ENCODE results near the gene PCDHGA2.
A peak's percentile ranks its signal among the peaks of the same experiment; 100 is the strongest.
"Not testable (repeated sequence)": the region's sequence is repeated elsewhere in the genome, so short reads cannot be mapped to it uniquely, and the experiment has no call there.

The PCDHGA2 gene

DNA sequence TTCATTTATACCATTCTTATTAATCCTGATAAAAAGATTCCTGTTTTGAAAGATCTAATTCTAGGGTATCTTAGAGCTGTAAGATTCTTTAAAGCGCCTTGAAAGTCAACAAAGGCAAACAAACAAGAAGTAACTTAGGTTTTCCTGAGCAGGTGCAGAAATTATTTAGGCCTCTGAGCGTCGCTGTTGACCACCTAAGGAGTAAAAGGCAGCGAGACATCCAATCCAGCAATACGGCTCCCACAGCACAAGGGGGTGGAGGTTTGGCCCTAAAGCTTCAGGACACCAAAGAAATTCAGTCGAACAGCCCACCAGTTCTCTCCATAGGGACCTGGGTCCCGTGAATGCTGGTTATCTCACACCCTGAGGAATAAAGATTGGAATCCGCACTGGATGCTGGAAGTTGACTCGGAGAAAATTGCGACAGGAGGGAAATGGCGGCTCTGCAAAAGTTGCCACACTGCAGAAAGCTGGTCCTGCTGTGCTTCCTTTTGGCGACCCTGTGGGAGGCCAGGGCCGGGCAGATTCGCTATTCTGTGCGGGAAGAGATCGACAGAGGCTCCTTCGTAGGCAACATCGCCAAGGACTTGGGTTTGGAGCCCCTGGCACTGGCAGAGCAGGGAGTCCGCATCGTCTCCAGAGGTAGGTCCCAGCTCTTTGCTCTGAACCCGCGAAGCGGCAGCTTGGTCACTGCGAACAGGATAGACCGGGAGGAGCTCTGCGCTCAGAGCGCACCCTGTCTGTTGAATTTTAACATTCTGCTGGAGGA is at the start of gene PCDHGA2:
TSS of gene PCDHGA2 (plus strand) at position 223 of the 769 bp plus-strand sequence.
- no peak for DNase-seq (ENCODE audit: low read depth in 3 of 3)

DNA sequence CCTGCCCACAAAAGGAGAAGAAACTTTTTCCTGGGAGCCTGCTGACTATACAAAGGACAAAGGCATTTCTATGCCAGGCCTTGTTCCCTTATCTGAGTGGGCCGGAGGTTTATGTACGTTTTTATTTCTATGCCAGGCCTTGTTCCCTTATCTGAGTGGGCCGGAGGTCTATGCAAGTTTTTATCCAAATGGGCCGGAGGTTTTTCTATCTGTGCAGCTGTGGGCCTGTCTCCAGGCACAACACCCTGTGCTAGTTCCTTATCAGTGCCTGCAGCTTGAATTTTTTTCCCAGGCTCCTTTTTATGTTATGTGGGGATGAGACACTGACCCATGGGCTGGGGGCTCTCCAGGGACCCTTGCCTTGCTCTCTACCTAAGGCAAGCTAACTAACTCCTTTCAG is 40.2 kb upstream of the PCDHGA2 start:
- DNase-seq (ENCODE audit: low read depth in 3 of 3) = no peak

DNA sequence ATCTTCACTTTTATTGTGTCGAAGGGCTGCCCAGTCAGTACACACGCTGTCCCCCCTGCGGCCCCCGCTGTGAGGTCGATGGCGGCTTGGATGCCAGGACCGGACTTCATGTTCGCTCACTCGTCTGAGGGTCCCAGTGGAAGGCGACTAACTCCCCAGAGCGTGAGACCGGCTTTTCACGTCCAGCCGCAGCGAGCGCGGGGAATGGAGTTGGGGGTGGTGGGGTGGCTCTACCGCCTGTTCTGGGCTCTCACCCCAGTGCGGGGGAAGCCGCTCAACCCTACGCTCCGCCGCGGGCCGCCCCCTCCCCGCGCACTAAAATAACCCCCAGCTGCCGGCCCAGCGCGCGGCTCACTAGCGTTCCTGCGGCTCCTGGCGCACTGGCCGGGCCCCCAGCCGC is 34.8 kb upstream of the PCDHGA2 start, which contains the start of gene SLC25A2:
TSS of gene SLC25A2 (minus strand) at position 294 of the 400 bp plus-strand sequence. CDS start at position 110, 184 bp downstream.
- DNase-seq (ENCODE audit: low read depth in 3 of 3) = no peak

DNA sequence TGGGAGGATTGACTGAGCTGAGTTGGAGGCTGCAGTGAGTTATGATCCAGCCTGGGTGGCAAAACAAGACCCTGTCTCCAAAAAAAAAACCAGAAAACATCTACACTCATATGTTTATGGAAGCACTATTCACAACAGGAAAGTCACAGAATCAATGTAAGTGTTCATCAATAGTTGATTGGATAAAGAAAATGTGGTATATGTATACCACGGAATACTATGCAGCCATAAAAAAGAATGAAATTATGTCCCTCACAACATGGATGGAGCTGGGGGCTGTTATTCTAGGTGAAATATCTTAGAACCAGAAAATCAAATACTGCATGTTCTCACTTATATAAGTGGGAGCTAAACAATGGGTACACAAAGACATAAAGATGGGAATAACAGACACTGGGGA is 31.9 kb upstream of the PCDHGA2 start:
- no peak for DNase-seq (ENCODE audit: low read depth in 3 of 3)

DNA sequence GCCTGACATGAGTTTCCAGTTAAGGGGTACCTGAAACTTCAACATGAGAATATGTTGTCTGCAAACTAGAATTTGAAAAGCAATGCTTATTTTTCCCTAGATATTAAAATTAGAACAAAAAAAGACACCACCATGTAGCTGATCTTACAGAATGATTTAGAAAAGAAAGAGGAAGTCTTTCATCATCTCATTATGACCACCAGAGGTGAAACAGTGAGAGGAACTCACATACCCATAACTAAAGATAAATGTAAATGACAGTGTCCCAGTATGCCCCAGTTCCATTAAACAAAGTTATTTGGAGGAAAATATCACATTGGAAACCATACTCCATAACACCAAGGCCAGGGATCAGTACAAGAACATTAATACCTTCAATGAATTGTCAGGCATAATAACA is 24.8 kb upstream of the PCDHGA2 start:
- DNase-seq (ENCODE audit: low read depth in 3 of 3) = no peak

DNA sequence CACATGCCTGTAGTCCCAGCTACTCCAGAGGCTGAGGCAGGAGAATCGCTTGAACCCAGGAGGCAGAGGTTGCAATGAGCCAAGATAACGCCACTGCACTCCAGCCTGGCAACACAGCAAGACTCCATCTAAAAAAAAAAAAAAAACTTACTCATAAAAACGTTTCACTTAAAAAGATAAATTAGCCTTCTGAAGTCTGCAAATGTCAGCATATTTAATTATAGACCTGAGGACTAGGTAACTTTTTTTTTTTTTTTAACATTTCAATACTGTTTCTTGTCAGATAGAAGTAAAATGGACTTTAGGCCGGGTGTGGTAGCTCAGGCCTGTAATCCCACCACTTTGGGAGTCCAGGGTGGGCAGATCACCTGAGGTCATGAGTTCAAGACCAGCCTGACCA is 21.6 kb upstream of the PCDHGA2 start:
- DNase-seq (ENCODE audit: low read depth in 3 of 3) = not testable (repeated sequence)

DNA sequence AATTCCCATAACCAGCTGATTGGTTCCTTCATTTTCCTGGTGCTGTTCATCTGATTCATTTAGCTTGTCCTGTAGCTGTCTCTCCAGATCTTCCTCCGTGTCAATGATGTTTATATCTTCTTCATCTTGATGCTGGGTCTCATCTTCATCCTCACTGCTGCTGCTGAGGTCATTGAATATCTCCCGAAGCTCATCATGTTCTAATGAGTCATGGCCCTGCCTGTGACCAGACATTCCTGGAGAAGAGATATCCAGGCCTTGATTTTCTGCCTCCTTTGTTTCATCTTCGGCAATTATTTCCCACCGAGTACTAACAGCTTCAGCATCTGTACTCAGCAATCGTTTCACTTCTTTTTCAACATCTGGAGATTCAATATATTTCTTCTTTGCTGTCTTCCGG is 19.4 kb upstream of the PCDHGA2 start:
- no peak for DNase-seq (ENCODE audit: low read depth in 3 of 3)

DNA sequence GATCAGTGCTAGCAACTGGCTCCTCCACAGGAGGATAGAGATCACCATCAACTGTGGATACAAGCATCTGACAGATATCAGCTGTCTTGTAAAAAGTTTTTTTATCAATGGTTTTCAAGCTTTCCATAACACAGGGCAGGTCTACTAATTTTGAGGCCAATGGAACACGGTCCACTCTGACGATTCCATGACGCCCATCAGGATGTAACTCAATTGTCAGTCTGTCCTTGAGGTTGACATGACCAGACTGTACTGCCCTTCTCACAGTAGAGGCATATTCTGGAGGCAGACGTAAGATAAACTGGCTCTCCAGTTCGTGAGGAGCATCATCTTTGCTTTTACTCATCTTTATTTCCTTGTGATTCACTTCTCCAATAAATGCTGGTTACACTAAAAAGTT is 18.9 kb upstream of the PCDHGA2 start:
- DNase-seq (ENCODE audit: low read depth in 3 of 3) = no peak

DNA sequence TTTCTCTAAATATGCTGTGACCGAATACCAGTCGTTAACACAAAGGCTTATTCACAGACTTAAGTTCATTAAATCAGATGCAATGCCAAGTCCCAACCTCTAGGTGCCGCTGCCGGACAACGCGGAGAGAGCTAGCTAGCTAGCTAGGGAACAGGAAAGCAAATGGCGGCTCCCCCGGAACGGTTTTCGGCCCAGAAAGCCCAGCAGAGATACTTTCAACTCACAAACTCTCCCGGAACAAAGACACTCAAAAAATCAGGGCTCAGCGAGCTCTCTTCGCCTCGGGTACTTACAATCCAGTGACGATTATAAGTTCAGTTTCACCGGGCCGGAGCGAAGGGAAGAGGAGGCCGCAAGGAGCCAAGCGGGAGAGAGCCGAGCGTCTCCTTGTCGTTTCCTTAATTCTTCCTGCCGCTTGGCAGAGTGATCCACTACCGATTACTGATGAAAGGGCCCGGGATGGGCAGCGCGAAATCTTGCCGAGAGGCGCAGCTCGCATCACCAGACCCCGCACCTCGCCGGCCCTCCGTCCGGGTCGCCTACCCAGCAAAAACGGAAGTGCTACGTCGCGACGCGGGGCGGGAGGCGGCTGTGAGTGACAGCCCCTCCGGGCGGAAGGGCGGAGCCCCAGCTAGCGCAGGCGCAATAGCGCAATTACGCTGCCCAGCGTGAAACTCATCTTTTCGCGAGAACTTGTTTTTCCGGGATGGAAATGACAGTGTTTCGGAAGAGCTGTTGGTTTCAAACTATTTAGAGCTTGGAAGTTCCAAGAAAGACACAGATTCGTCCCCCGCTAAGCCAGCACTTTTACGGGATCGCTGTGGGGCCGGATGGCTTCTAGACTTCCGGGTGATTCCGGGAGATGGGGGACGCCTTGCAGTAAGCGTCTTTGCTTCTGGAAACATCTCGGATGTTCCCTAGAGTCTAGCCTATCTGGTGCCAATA is 18.1 kb upstream of the PCDHGA2 start, which contains the start of gene TAF7:
TSS of gene TAF7 (minus strand) at position 560 of the 945 bp plus-strand sequence. CDS start 740 bp downstream, outside the sequence.
- DNase-seq (ENCODE audit: low read depth in 3 of 3) = peak; percentile 81 to 86 (median 84)

DNA sequence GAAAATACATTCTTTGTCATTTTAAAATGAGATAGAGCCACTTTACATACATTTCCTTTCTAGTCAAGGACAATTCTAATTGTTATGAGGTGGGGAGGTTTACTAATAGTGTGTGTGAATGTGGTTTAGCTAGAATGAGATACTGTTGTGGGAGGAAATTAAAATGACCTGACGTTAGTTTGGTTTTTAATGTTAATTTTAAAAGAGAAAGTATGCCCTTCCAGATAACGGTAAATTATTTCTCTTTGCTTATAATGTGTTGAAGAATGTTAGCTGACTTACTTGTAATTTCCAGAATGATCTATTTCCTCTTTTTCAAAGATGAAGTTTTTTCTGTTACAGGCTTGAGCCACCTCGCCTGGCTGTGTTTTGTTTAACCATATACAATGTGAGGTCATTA is 16.3 kb upstream of the PCDHGA2 start:
- DNase-seq (ENCODE audit: low read depth in 3 of 3) = no peak

DNA sequence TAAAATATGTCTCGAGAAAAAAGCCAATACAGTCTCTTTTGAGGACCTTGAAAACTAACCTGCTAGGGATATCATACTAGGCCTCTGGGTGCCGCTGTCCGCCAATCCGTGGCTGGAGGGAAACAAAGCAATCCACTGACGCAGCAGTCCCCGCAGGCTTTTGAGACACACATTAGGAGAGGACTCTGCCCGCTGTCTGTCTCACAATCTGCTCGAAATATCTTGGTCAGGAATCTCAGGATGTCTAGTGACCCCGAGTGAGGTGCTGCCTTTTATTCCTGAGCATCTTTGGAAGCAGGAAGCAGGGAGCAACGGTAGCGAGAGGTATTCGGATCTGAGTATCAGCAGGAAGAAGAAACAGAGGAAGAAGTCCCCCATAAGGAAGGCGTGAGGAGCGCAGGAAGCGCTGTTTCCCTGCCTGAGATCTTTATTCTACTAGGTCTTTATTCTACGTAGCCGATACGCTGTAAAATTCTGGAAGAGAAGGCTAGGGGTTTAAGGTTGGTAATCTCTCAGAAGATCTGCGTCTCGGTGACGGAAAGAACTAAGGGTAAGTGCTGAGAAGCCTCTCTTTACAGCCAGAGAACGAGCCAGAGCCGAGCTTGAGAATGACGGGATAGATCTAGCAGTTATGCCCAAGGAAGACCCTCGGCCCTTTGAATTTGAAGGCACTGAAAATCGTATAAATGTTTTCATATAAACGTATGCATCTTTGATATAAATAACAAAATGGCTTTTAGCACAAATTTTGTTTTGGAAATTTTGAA is 12.3 kb upstream of the PCDHGA2 start:
- peak; percentile 25 to 41 (median 35) for DNase-seq (ENCODE audit: low read depth in 3 of 3)

DNA sequence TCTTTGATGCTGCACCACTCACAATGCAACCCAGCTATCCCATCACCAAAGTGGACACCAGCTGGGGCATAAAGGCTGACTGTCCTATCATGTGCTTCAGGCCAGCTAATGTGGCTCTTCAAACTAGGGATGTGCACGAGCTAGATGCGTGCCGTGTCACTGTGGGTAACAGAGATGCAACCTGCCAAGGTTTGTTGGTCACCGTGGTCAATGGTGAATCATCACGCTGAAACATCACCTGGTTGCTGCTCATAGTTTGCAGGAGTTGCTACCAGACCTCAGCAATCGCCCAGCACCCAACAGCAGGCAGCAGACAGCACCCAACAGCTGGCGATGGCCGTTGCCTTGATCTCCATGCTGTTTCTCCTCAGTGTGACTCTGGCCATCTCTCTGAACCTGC is 10.3 kb upstream of the PCDHGA2 start:
- DNase-seq (ENCODE audit: low read depth in 3 of 3) = no peak

DNA sequence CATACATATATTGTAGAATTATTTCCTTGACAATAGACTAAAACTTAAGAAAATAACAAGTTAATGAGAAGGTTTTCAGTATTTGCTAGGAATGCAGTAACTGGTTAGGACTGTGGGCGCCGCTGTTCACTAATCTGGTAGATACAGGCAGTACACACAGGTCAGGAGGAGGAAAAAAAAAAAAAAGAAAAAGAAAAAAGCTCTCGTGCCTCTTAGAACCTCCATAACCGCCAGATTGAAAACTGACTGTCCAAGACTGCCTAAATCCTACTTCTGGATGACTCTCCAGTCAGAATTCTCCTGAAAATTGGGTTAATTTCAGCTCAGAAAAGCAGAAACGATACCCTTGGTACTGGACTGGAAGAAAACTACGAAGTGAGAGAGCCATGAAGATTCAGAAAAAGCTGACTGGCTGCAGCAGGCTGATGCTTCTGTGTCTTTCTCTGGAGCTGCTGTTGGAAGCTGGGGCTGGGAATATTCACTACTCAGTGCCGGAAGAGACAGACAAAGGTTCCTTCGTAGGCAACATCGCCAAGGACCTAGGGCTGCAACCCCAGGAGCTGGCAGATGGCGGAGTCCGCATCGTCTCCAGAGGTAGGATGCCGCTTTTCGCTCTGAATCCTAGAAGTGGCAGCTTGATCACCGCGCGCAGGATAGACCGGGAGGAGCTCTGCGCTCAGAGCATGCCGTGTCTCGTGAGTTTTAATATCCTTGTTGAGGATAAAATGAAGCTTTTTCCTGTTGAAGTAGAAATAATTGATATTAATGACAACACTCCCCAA is 8.1 kb upstream of the PCDHGA2 start, which contains the start of gene PCDHGA1:
TSS of gene PCDHGA1 (plus strand) at position 216 of the 782 bp plus-strand sequence.
- no peak for DNase-seq (ENCODE audit: low read depth in 3 of 3)

DNA sequence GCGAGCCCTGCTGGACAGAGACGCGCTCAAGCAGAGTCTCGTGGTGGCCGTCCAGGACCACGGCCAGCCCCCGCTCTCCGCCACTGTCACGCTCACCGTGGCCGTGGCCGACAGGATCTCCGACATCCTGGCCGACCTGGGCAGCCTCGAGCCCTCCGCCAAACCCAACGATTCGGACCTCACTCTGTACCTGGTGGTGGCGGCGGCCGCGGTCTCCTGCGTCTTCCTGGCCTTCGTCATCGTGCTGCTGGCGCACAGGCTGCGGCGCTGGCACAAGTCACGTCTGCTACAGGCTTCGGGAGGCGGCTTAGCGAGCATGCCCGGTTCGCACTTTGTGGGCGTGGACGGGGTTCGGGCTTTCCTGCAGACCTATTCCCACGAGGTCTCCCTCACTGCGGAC is 6.0 kb upstream of the PCDHGA2 start:
- not testable (repeated sequence) for DNase-seq (ENCODE audit: low read depth in 3 of 3)

DNA sequence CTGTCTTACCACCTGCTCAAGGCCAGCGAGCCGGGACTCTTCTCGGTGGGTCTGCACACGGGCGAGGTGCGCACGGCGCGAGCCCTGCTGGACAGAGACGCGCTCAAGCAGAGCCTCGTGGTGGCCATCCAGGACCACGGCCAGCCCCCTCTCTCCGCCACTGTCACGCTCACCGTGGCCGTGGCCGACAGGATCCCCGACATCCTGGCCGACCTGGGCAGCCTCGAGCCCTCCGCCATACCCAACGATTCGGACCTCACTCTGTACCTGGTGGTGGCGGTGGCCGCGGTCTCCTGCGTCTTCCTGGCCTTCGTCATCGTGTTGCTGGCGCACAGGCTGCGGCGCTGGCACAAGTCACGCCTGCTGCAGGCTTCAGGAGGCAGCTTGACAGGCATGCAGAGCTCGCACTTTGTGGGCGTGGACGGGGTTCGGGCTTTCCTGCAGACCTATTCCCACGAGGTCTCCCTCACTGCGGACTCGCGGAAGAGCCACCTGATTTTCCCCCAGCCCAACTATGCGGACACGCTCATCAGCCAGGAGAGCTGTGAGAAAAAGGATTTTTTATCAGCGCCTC is 2.3 kb downstream of the PCDHGA2 start:
- not testable (repeated sequence) for DNase-seq (ENCODE audit: low read depth in 3 of 3)

DNA sequence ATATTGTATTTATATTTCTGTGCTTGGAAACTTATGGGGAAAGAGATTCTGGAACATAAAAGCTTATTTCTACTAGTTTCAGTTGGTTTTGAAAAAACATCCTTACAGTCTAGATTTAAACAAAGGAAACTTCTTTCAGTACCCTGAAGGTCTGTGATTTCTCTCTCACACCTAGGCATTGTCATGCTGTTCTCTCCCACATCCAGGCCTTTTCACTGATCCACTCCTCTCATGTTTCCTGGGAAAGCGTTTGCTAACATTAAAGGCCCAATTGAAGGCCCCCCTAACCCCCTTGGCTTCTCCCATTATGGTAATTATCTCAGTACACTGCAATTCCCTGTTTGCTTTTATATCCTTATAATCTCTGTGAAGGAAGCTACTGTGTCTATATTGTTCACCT is 4.2 kb downstream of the PCDHGA2 start:
- DNase-seq (ENCODE audit: low read depth in 3 of 3) = no peak

DNA sequence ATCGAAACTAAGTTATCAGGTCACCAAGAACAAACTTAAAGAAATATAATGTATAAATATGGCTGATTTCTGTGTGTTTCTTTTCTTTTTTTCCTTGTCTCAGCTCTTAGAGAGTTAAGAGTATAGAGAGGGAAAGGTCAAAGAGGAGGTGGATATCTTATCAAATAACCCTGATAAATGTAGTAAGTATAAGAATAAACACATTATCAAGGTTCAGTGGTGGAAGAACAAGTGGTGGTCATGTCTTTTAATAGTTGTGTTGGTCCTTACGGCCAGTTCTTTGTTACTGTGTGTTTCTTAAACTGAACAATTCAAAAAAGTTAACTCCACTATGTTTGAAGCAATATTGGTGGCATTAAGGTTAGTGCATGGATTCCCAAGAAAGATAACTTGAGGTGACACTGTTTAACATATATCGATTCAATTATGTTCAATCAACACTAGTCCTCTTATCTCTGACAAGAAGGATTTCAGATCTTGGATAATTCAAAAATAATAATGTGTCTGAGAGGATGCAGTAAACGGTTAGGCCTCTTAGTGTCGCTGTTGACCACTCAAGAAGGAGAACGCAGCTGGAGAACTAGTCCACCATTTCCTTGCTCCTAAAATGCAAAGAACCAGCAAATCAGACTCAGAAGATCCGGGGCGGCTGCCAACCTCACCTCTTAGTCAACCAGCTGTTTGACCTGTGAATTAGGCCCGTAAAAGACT is 4.8 kb downstream of the PCDHGA2 start, which contains the start of gene PCDHGA3:
TSS of gene PCDHGA3 (plus strand) at position 588 of the 711 bp plus-strand sequence. CDS start 205 bp downstream, outside the sequence.
- DNase-seq (ENCODE audit: low read depth in 3 of 3) = no peak

DNA sequence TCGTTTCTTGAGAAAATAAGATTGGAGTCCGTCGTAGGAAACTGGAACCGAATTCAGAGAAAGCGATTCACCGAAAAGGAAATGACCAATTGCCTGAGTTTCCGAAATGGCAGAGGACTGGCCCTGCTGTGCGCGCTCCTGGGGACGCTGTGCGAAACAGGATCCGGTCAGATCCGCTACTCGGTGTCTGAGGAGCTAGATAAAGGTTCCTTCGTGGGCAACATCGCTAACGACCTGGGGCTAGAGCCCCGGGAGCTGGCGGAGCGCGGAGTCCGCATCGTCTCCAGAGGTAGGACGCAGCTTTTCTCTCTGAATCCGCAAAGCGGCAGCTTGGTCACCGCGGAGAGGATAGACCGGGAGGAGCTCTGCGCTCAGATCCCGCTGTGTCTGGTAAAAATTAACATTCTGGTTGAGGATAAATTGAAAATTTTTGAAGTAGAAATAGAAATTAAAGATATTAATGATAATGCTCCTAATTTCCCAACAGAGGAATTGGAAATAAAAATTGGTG is 5.4 kb downstream of the PCDHGA2 start:
- DNase-seq (ENCODE audit: low read depth in 3 of 3) = no peak

DNA sequence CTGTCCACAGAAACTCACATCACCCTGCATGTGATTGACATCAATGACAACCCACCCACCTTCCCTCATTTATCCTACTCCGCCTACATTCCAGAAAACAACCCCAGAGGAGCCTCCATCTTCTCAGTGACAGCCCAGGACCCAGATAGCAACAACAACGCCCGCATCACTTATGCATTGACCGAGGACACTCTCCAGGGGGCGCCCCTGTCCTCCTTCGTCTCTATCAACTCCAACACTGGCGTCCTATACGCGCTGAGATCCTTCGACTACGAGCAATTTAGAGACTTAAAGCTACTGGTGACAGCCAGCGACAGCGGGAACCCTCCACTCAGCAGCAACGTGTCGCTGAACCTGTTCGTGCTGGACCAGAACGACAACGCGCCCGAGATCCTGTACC is 6.8 kb downstream of the PCDHGA2 start:
- DNase-seq (ENCODE audit: low read depth in 3 of 3) = no peak
